PC-9 (cell line): ENCODE data around the gene SLC16A2. TPM values are rescaled to one million over a fixed set of nuclear protein-coding genes. Genes with fewer than 3 reads are reported as not detected.
"Not testable (repeated sequence)": the region's sequence is repeated elsewhere in the genome, so short reads cannot be mapped to it uniquely, and the experiment has no call there.

ENCODE experiments used
- BruUV-seq: library from RNA; stranded (reverse); fragments of 400-500 nt; replicated peaks from 2 replicates; lab custom pipeline; 2021; lab: Mats Ljungman, UMichigan
- CTCF ChIA-PET: fragments of 300-600 bp; sonication (Branson Sonifier 250); formaldehyde crosslinking; loops from one replicate; lab custom pipeline; 2022; ENCODE audit warnings: antibody characterized with exemption; lab: Charles Lee
- POLR2A ChIA-PET: fragments of 300-600 bp; sonication (Branson Sonifier 250); formaldehyde crosslinking; loops from one replicate; lab custom pipeline; 2022; ENCODE audit warnings: antibody characterized with exemption; ENCODE audit not compliant: unreplicated experiment; lab: Charles Lee
- DNase-seq, 2 experiments: peaks; one replicate each; pipeline versions ENCODE4 v3.0.0 to v3.0.0-alpha.2; 2015 to 2022; ENCODE audit warnings: mixed read lengths in 1 of 2
- H2AFZ ChIP-seq: fragments of 200-600 bp; sonication (generic); 2 replicates; pipeline ENCODE4 v1.8.1; 2017; ENCODE audit warnings: antibody characterized with exemption
- H3F3A ChIP-seq: fragments of 200-600 bp; sonication (generic); 2 replicates; pipeline ENCODE4 v1.8.1; 2017; ENCODE audit warnings: antibody characterized with exemption, mild to moderate bottlenecking, low read depth; ENCODE audit not compliant: insufficient read depth
- H3K27ac ChIP-seq: fragments of 200-600 bp; sonication (generic); 2 replicates; pipeline ENCODE4 v1.6.1; 2016; ENCODE audit warnings: mixed run types
- H3K27me3 ChIP-seq: fragments of 200-600 bp; sonication (generic); 2 replicates; pipeline ENCODE4 v1.6.1; 2016; ENCODE audit warnings: low read depth, mixed run types; ENCODE audit not compliant: insufficient read depth
- H3K36me3 ChIP-seq: fragments of 200-600 bp; sonication (generic); 2 replicates; pipeline ENCODE4 v1.6.1; 2016; ENCODE audit warnings: low read depth, mixed run types
- H3K4me1 ChIP-seq: fragments of 200-600 bp; sonication (generic); replicated peaks from 2 replicates; pipeline ENCODE4 v1.6.1; 2016; ENCODE audit warnings: mixed run types; ENCODE audit not compliant: insufficient read depth
- H3K4me2 ChIP-seq: fragments of 200-600 bp; sonication (generic); 2 replicates; pipeline ENCODE4 v1.6.1; 2017; ENCODE audit warnings: mixed run types
- H3K4me3 ChIP-seq: fragments of 200-600 bp; sonication (generic); 2 replicates; pipeline ENCODE4 v1.6.1; 2016; ENCODE audit warnings: mixed run types
- H3K79me2 ChIP-seq: fragments of 200-600 bp; sonication (generic); 2 replicates; pipeline ENCODE4 v1.6.1; 2017; ENCODE audit warnings: low read depth, mixed run types
- H3K9me2 ChIP-seq: fragments of 200-600 bp; sonication (generic); 2 replicates; pipeline ENCODE4 v1.8.1; 2017; ENCODE audit warnings: mild to moderate bottlenecking; ENCODE audit not compliant: insufficient read depth
- H3K9me3 ChIP-seq: fragments of 200-600 bp; sonication (generic); 2 replicates; pipeline ENCODE4 v1.8.1; 2016; ENCODE audit warnings: low read depth; ENCODE audit not compliant: insufficient read depth
- H4K20me1 ChIP-seq: fragments of 200-600 bp; sonication (generic); 2 replicates; pipeline ENCODE4 v1.8.1; 2017; ENCODE audit not compliant: insufficient read depth
- EZH2 ChIP-seq: fragments of 200-600 bp; sonication (generic); IDR thresholded peaks from 2 replicates; pipeline ENCODE4 v1.8.0; 2017; ENCODE audit warnings: antibody characterized with exemption, low read depth
- intact Hi-C: fragments of 100-400 bp; cut with micrococcal nuclease; formaldehyde crosslinking; loops from one replicate; pipeline ENCODE4 v1.10.0; 2022; ENCODE audit not compliant: unreplicated experiment
- total RNA-seq: library from RNA; stranded (reverse); gene quantifications from 2 replicates; pipeline ENCODE4 v1.2.3, GENCODE V29; 2021
- TF ChIP-seq, protein P1 (sequence below): fragments of 200-600 bp; sonication (generic); conservative IDR thresholded peaks from 2 replicates; pipeline ENCODE4 v1.6.1; 2017; ENCODE audit warnings: mixed run types, antibody characterized with exemption, mild to moderate bottlenecking, moderate library complexity

Gene SLC16A2
- total RNA-seq, 1 experiment from 2014 or later: not detected

- Histone ChIP-seq H3K36me3 (no peaks in the 10 kb centered on the region), H3F3A (no peaks in the 10 kb centered on the region), H3K4me2 (no peak overlapping the region), H3K9me2 (no peaks in the 10 kb centered on the region), H4K20me1 (no peaks in the 10 kb centered on the region), H3K4me1 (no peaks in the 10 kb centered on the region), H3K9me3 (no peaks in the 10 kb centered on the region), H2AFZ (no peak overlapping the region), H3K27ac (no peak overlapping the region), H3K27me3 (no peaks in the 10 kb centered on the region), H3K79me2 (no peaks in the 10 kb centered on the region), H3K4me3 (no peak overlapping the region)
- intact Hi-C loops: no loop called here
- no peak for DNase-seq
- no TSS peak for BruUV-seq
- no peak for TF ChIP-seq EZH2
- TF ChIP-seq, protein P1, sequence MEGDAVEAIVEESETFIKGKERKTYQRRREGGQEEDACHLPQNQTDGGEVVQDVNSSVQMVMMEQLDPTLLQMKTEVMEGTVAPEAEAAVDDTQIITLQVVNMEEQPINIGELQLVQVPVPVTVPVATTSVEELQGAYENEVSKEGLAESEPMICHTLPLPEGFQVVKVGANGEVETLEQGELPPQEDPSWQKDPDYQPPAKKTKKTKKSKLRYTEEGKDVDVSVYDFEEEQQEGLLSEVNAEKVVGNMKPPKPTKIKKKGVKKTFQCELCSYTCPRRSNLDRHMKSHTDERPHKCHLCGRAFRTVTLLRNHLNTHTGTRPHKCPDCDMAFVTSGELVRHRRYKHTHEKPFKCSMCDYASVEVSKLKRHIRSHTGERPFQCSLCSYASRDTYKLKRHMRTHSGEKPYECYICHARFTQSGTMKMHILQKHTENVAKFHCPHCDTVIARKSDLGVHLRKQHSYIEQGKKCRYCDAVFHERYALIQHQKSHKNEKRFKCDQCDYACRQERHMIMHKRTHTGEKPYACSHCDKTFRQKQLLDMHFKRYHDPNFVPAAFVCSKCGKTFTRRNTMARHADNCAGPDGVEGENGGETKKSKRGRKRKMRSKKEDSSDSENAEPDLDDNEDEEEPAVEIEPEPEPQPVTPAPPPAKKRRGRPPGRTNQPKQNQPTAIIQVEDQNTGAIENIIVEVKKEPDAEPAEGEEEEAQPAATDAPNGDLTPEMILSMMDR: no peak
- ChIA-PET POLR2A (no interaction called here), CTCF (no interaction called here)
Measured at GRCh38 chrX:74467656-74468055, 46.4 kb downstream of the SLC16A2 start.

DNA sequence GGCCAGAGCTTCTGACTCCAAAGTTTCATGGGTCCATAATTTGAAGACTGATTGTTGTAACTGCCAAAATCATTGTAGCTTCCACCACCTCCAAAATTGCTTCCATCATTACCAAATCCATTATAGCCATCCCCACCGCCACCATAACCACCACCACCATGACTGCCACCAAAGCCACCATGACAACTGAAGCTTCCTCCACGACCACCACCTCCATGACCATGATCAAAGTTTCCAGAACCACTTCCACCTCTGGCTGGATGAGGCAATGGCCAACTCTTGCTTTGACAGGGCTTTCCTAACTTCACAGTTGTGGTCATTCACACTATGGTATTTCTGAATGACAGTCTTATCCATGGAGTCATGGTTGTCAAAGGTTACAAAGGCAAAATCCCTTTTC, 51.8 kb downstream of the SLC16A2 start:
- H3K36me3 ChIP-seq, DNase-seq, POLR2A ChIA-PET, CTCF ChIA-PET, BruUV-seq, H3K79me2 ChIP-seq, H3K9me2 ChIP-seq, H3K4me2 ChIP-seq, H4K20me1 ChIP-seq, H3K4me1 ChIP-seq, H3K27ac ChIP-seq, intact Hi-C loops, H3K27me3 ChIP-seq, H3K9me3 ChIP-seq, H2AFZ ChIP-seq, H3K4me3 ChIP-seq, H3F3A ChIP-seq: not testable (repeated sequence)

DNA sequence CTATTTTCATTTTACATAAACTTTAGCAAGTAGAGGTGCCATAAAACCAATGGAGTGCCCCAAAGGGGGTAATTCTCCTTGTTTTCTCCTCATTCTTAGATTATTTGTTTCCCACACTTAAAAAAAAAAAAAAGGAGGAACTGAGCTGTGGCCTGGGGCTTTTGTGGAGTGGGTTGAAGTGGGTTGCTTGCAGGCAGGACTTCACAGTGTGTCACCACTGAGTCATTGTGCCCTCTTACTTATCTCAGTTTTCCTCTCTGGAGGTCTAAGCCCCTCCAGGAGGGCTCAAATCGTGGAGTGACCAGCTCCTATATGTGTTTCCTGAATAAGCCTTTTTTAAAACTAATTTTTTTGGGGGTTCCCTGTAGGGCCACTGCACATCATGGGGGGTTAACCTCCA, 69.0 kb downstream of the SLC16A2 start:
- H3K9me2 ChIP-seq: no peaks in the 10 kb centered on the region
- no peak for TF ChIP-seq EZH2
- TF ChIP-seq, protein P1: no peak
- no peaks in the 10 kb centered on the region for H3F3A ChIP-seq
- H3K79me2 ChIP-seq: no peaks in the 10 kb centered on the region
- CTCF ChIA-PET: no interaction called here
- H3K36me3 ChIP-seq: no peaks in the 10 kb centered on the region
- no peaks in the 10 kb centered on the region for H3K4me1 ChIP-seq
- H3K4me2 ChIP-seq: no peak overlapping the region
- H3K9me3 ChIP-seq: no peaks in the 10 kb centered on the region
- H3K4me3 ChIP-seq: no peak overlapping the region
- H4K20me1 ChIP-seq: no peaks in the 10 kb centered on the region
- intact Hi-C loops: no loop called here
- H2AFZ ChIP-seq: no peak overlapping the region
- POLR2A ChIA-PET: no interaction called here
- DNase-seq: no peak
- H3K27ac ChIP-seq: no peak overlapping the region
- no peaks in the 10 kb centered on the region for H3K27me3 ChIP-seq
- no TSS peak for BruUV-seq

- no peaks in the 10 kb centered on the region for H3K9me3 ChIP-seq
- no peaks in the 10 kb centered on the region for H3K27me3 ChIP-seq
- H3K36me3 ChIP-seq: no peaks in the 10 kb centered on the region
- no peaks in the 10 kb centered on the region for H3K4me1 ChIP-seq
- no peaks in the 10 kb centered on the region for H4K20me1 ChIP-seq
- no peak overlapping the region for H3K4me2 ChIP-seq
- BruUV-seq: no TSS peak
- intact Hi-C loops: no loop called here
- H3F3A ChIP-seq: no peaks in the 10 kb centered on the region
- no peak overlapping the region for H3K27ac ChIP-seq
- no peak for TF ChIP-seq EZH2
- TF ChIP-seq, protein P1: no peak
- no peaks in the 10 kb centered on the region for H3K79me2 ChIP-seq
- H3K4me3 ChIP-seq: no peak overlapping the region
- H2AFZ ChIP-seq: no peak overlapping the region
- H3K9me2 ChIP-seq: no peaks in the 10 kb centered on the region
- CTCF ChIA-PET: no interaction called here
- POLR2A ChIA-PET: no interaction called here
- DNase-seq: no peak
Measured at GRCh38 chrX:74492720-74493201, 71.5 kb downstream of the SLC16A2 start.
